HG02884 (cell line): ENCODE data around the gene PF4V1.

Experiments
- ATAC-seq: cut with Tn5 transposase; IDR thresholded peaks from one replicate; pipeline ENCODE4 v1.9.1; 2021; ENCODE audit warnings: mild to moderate bottlenecking, moderate library complexity; ENCODE audit not compliant: unreplicated experiment

PF4V1 gene, protein sequence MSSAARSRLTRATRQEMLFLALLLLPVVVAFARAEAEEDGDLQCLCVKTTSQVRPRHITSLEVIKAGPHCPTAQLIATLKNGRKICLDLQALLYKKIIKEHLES

DNA sequence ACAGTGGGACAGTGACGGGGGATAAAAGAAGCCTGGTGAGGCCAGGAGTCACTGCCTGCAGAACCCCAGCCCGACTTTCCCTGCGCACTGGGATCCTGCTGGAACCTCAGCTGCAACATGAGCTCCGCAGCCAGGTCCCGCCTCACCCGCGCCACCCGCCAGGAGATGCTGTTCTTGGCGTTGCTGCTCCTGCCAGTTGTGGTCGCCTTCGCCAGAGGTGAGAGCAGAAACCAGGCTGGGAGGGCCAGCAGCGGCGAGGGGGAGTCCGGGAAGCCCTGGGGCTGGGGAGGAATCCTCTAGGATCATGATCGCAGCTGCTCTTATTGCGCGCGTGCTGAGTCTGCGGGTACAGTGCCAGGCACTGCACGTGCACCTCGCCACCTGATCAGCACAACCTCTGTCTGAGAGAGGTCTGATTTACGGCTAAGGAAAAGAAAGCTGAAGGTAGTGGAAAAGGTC is at the start of gene PF4V1:
PF4V1 (plus strand) TSS at position 51 of the 459 bp plus-strand sequence; CDS start at position 118, 67 bp downstream.
- no peak for ATAC-seq

DNA sequence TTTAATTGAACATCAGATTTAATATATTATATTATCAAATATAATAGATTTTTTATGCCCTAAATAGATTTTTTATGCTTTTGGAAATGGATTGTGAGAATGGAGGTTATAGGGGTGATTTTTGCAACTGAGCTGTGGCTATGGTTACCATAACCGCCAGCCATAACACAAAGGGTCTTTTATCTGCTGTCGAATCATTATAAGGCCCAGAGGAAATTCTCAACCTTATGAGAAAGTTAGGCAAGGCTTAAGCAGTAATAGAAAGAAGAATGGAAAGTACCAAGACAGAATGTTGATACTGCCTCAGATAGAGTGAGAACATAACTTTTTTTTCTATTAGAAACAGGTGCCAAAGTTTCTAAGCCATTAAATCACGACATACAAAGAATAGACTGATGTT is 42.9 kb upstream of the PF4V1 start:
- no peak for ATAC-seq

DNA sequence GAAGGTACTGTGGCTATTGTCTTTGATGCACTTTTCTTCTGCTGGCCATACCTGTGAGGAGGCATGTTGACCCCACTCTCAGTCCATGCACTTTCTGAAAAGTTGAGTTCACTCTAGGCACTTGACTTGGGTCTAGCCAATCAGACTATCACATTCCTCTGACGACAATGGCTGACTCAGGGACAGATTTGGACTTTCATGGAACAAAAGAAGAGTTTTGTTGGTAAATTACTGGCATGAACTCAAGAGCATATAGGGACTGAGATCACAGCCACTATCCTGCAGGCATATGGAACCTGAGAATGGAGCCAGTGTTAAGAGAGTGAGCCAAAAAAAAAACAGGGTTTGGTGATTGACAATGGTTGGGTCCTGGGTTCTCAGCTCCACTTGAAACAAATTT is 41.3 kb upstream of the PF4V1 start:
- no peak for ATAC-seq

DNA sequence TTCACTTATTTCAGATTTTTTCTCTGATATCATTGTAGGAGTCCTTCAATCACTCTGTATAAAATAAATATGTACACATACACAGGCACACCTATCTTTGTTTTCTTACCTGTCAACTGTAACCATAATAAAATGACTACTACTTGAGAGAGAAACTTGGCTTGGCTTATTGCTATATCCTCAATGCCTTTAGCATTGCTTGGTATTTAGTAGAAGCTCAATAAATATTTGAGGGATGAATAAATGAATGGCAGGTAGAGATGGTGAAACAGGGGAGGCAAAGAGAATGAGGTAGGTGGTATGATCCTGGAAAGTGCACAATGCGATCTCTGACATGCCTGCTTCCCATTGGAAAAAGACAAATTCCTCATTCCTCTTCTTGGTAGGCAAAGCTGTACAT is 38.4 kb upstream of the PF4V1 start:
- no peak for ATAC-seq

DNA sequence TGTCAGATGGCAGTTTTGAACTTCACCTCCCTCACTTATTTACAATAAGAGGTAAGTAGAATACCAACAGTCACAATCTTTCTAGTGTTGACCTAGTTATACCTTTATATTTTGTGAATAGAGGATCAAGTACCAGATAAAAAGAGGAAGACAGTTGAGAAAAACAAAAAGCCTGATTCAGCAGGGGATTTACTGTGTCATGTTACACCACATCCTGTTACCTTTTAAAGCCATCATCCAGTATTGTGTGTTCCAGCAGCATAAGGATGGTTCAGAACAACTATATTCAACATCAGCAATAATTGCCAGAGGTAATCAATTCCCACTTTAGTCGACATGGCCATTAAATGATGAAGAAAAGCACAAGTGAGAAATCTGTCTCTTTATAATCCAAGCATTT is 38.0 kb upstream of the PF4V1 start:
- ATAC-seq = no peak

DNA sequence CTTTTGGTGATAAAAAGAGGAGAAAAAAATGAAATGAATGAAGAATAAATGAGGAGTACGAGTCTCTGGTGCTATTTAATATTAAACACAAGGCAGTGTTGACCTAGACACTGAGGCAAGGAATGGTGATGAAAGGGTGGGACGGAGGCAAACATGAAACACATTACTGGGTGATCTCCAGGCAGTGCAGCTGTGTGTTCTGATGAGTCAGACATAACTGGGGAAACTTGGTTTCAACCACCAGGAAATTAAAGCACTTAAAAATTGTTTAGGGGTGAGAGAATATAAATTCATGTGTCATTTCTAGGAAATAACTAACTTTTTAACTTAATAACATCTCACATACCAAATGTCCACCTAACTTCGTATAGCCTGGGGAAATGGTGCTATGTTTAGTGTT is 36.3 kb upstream of the PF4V1 start:
- ATAC-seq = no peak

DNA sequence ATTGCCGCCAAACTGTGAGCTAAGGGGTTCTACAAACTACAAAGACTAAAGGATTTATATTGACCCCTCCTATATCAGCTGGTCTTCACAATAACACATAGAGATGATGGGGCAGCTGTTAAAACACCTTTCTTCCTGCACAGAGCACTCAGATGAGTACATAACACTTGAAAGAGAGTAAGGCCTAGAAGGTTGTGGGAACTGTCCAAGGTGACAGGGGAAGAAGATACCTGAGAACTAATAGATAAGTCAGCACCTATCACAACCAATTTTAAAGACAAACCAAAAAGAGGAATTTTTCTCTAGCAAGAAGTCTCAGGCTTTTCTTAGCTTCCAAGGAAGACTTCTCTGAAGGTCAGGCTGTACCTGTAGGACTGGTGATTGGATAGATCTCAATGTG is 35.8 kb upstream of the PF4V1 start:
- no peak for ATAC-seq

DNA sequence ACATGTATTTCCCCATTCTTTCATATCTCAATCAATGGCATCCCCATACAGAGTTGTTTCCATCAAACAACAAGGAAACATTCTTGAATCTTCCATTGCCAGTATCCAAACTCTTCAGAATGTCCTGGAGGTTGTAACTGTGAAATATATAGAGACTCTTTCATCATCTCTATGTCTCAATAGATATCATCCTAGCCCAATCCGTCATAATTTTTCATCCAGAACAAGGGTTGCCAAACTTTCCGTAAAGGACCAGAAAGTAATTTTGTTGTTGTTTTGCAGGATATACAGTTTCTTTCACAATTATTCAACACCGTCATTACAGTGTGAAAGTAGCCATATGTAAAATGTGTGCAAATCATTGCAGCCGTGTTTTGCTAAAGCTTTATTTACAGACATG is 31.8 kb upstream of the PF4V1 start:
- ATAC-seq = no peak

DNA sequence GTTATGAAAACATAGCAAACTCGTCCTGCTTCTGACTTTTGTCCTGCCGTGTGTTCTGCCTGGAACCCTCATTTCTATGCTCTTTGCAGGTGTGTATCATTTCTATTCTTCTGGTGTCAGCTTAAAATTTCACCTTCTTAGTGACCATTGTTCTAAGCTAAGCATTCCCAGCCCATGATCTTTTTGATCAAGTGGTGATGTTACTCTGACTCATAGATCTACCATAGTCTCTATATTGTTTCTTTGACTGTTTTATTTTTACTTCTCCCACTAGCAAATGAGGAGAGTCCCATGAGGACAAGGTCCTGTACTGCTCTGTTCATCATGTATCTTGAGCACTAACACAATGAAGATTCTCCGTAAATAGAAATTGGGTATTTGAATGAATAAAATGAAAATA is 30.7 kb upstream of the PF4V1 start:
- no peak for ATAC-seq

DNA sequence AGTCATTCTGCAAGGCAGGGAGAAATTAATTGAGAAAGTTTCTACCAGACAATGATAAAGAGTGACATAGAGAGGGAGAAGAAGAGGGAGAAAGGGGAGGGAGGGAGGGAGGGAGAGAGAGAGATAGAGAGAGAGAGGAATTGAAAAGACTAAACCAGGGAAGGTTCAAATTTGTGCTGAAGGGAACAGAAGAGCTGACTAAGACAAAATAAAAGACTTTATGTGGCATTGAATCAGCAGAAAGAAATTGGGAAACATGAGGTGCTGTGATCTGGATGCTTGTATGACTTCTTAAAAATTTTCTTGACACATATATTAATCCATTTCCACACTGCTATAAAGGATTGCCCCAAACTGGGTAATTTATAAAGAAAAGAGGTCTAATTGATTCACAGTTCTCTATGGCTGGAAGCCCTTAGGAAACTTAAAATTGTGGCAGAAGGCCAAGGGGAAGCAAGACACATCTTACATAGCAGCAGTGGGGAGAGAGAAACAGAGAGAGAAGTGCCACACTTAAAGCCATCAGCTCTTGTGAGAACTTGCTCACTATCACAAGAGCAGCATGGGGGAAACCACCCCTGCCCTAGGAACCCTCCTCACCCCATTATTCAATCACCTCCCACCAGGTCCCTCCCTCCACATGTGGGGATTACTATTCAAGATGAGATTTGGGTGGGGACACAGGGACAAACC is 30.1 kb upstream of the PF4V1 start:
- no peak for ATAC-seq

DNA sequence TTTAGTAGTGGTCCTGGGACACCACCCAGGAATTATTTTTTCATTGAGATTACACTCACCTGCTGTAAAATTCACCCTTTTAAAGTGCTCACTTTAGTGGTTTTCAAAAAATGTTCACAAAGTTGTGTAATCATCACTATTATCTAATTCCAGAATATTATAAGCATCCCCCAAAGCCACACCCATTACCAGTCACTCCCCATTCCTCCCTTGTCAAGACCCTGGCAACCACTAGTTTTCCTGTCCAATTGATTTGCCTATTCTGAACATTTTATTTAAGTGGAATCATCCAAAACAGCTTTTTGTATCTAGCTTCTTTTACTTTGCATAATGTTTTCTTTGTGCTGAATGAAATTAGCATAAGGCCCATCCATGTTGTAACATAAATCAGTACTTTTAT is 29.3 kb upstream of the PF4V1 start:
- no peak for ATAC-seq

DNA sequence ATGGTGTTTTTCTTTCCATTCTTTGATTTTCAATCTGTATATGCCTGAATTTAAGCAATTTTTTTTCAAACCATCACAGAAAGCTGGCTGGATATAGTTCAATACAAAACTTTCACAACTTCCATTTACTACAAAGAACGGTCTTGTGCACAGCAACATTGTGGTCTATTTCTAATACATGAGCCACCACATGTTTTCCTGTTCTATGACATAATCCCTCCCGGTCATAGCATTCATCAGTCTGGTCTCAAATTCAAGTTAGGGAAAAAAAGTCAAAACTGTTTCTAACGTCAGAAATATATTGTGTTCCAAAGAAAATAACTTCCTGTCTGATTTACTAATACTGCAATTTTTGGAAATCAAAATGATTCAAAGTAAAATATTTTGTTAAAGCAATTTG is 24.1 kb upstream of the PF4V1 start:
- no peak for ATAC-seq

DNA sequence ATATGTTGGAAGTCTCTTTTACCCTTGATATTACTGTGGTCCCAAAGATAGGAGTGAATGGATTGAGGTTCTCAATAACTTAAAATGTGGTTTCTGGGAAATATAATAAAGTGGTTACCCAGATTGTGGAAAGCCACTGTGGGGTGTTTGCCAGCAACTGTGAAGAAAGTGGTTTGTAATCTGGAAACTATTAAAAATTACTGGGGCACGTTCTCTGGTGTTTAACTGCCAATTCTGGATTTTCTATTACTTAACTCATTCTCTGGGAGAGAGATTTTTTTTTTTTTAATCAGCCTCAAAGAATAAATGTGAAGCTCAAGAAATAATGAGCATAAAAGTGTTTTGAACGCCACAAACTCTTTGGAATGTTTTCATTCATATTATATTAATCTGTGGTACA is 21.5 kb upstream of the PF4V1 start:
- no peak for ATAC-seq

DNA sequence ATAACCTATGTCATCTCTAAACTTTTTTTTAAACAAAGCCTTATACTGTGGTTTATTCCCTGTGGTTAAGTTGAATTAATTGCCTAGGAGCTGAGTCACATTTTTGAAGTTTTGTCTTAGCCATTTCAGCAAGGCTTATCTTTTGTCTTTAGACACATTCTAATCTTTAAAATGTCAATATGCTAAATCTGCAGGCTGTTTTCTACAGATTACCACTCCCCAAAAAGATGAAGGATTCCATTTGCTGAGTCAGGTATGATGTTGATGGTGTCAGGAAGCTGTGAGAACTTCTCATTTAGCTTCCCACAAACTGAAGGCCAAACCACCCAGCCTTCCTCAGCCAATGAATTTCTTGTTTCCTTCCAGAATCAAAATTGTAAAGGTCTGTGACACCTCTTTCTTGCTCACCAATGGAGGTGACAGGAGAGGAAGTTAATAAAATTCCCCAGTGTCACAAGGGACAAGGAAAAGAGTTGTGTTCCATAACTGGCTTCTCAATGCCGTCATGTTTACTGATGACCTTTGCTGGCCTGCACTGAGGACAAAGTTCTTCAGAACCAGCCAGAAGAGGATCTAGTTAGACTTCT is 20.4 kb upstream of the PF4V1 start:
- ATAC-seq = no peak

DNA sequence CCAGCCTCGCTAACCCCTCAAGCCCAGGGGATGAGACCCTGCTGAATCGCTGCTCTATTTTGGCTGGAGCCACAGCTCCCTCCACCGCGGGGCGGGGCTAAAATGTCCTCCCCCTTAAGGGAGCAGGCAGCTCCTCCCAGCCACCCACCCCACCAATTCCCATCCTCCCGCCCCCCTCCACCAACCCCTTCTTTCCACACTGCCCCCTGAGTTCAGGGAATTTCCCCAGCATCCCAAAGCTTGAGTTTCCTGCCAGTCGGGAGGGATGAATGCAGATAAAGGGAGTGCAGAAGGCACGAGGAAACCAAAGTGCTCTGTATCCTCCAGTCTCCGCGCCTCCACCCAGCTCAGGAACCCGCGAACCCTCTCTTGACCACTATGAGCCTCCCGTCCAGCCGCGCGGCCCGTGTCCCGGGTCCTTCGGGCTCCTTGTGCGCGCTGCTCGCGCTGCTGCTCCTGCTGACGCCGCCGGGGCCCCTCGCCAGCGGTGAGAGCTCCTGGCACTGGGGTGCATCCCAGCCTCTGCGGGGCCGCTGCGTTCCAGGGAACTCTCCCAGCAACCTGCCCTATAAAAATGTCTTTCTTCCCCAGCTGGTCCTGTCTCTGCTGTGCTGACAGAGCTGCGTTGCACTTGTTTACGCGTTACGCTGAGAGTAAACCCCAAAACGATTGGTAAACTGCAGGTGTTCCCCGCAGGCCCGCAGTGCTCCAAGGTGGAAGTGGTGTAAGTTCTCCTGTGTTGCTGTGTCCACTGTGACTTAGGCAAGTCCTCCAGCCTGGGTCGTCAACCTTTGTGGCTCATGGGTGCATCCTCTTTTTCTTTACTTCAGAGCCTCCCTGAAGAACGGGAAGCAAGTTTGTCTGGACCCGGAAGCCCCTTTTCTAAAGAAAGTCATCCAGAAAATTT is 16.5 kb upstream of the PF4V1 start, which contains the start of gene CXCL6:
CXCL6 (plus strand) TSS at position 306 of the 907 bp plus-strand sequence; CDS start at position 379, 73 bp downstream.
- no peak for ATAC-seq

DNA sequence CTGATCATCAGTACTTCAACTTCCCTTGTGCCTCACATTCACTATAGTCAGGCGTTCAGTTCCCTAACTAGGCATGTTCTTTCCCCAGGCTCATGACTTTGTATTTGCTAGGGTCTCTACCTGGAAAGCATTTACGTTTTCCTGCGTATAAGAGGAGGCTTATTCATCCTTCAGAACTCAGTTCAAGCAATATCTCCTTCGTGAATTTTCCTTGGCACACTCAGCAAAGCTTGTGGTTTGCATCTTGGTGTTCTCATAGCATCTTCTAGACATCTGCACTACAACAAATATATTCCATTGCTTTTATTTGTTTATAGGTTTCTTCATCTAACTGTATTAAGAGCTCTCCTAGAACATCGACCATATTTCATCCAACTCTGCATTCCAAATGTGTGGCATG is 14.0 kb upstream of the PF4V1 start:
- ATAC-seq = no peak

DNA sequence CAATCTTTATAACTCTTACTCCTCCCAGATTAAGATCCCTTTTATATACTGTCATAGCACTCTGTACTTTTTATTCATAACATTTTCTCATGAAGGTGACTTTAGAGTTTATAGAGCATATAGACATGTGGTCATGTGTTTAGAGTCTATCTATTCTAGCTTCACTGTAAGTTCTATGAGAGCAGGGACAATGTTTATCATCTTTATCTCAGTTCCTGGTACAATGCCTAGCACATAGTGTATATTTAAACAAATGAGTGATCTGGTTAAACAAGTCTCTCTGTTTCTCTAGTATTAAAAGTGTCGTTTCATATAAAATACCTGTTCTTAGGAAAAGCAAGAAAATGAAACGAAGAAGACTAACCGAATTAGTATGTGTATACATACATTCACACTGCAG is 13.4 kb upstream of the PF4V1 start:
- ATAC-seq = no peak

DNA sequence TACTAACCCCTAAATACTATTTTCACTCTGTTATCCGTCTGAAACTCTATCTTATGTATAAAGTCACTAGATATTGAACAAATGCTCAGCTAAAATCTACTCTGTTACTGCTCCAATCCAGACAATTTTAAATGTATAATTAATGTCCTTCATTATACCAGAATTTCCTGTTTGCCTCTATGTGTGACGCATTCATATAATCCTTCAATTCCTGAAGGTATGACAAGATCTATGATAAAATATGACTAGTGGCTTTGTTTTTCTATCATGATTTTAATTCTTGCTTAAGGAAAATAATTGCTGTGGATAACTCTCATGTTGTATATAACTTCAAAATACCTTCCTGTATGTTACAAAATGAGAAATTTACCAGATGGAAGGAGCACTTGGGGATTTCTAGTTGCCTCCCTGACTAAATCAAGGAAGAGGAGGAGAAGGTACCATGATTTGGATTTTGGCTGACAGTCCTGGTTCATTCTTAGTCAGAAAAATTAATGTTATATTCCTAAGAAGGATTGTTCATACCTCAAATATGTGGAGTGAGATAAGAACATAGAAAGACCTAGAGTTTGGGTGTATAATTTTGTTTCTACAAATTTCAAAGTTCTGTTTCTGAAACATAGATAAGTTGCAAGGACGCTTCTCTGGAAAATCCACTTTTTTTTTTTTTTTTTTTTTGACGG is 11.7 kb upstream of the PF4V1 start:
- no peak for ATAC-seq

DNA sequence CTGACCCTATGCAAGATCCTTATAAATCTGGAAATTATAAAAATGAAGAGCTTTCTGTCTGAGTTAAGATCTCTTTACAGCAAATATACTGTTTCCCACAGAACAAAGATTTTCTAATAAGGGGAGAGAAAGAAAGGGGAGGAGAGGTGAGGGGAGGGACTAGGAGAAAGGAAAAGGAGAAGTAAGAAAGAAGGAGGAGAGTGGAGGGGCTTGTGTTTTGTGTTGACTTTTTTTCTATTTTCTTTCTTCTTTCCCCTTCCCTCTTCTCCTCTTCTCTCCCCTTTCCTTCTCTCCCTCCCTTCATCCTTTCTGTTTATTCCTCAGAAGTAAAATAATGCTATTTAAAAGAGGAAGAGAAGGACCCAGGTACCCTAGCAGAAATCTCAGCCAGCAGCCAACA is 10.4 kb upstream of the PF4V1 start:
- ATAC-seq = no peak

DNA sequence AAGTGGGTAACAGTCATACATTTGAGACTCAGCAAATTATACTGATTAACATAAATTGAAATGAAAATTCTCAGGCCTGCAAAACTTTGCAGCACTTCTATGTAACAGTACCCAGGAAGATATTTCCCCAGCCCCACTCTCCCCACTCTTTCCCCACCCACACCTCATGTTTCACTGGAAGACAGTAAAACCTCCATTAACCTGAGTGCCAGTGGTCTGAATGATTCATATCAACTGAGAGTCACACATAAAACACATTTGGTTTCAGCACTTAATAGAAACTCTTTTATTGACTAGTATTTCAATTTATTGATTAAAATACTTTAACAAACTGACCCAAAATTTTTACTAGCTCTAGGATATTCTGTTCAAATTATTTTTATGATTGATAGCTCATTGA is 9.7 kb upstream of the PF4V1 start:
- ATAC-seq = no peak

DNA sequence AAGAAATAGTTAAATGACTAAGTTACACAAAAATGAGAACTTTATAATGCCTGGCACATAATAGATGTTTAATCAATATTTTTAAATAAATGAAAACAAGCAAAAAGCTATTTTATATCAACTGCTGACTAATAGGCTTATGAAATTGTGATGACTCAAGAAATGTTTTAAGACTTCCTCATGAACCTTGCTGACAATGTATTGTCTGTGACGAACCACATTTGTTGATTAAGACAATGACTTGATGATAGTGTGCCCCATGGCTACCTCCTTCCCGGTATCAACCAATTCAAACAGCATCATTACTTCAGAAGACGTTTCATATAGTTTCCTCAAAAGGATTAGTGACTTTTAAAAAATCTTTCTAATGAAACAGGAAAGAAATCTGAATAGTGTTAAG is 8.8 kb upstream of the PF4V1 start:
- no peak for ATAC-seq
